Right ventricle myocardium superior (tissue), 1 donor: ENCODE results near the gene CTDSPL. TPM values are rescaled to one million over a fixed set of nuclear protein-coding genes. Genes with fewer than 3 reads are reported as not detected.

Experiments used
- ATAC-seq: fragments of 200-7000 bp; cut with Tn5 transposase; one replicate; pipeline ENCODE4 v1.9.1; 2020; ENCODE audit warnings: mild to moderate bottlenecking; ENCODE audit not compliant: poor library complexity
- DNase-seq: peaks from one replicate; pipeline ENCODE4 v3.0.0-alpha.2; 2020
- intact Hi-C: fragments of 100-400 bp; cut with DNase I; formaldehyde crosslinking; loops from one replicate; pipeline ENCODE4 v1.11.2; 2022
- total RNA-seq: library from RNA; stranded (reverse); fragmentation: NEBNext Ultra II Directional; extraction: Animal tissue kit (Norgen Biotek cat#: 25700); gene quantifications from one replicate; pipeline ENCODE4 v1.2.1, GENCODE V29; 2021
- donor health status: DM: no; HTN: yes; CAD: no; lungs with severe emphysema.

CTDSPL gene
- total RNA-seq, 1 donor from 2014 or later = 46.0 TPM

GRCh38 chr3:38002291-38002876 is 140.7 kb downstream of the CTDSPL start:
- intact Hi-C loops = no loop called here
- DNase-seq = no peak
- ATAC-seq = no peak

GRCh38 chr3:38002940-38003339 is 141.3 kb downstream of the CTDSPL start:
- intact Hi-C loops = no loop called here
- no peak for ATAC-seq
- no peak for DNase-seq

- ATAC-seq (peak; percentile 59), DNase-seq (peak; percentile 81)
- intact Hi-C loops = no loop called here
Measured at GRCh38 chr3:38003371-38003816, 141.7 kb downstream of the CTDSPL start.

GRCh38 chr3:38003817-38004414 is 142.2 kb downstream of the CTDSPL start:
- DNase-seq (peak; percentile 78), ATAC-seq (peak; percentile 42)
- intact Hi-C loops = no loop called here

- DNase-seq (peak; percentile 88), ATAC-seq (peak; percentile 76)
- intact Hi-C loops = no loop called here
Measured at GRCh38 chr3:38004415-38005075, 142.9 kb downstream of the CTDSPL start.

GRCh38 chr3:38005076-38006020 is 143.7 kb downstream of the CTDSPL start:
- ATAC-seq = peak; percentile 54
- intact Hi-C loops = no loop called here
- peak; percentile 88 for DNase-seq

GRCh38 chr3:38006031-38006430 is 144.4 kb downstream of the CTDSPL start:
- no peak for ATAC-seq
- intact Hi-C loops = no loop called here

GRCh38 chr3:38006445-38006995 is 144.8 kb downstream of the CTDSPL start:
- ATAC-seq = no peak
- DNase-seq = peak; percentile 45
- intact Hi-C loops = no loop called here

More at GRCh38 chr3:38006031-38006430, 144.4 kb downstream of the CTDSPL start:
- DNase-seq = no peak

GRCh38 chr3:38007754-38008090 is 146.0 kb downstream of the CTDSPL start:
- DNase-seq = no peak
- no peak for ATAC-seq
- intact Hi-C loops = no loop called here

GRCh38 chr3:38008191-38008701 is 146.6 kb downstream of the CTDSPL start:
- intact Hi-C loops = no loop called here
- ATAC-seq (no peak), DNase-seq (no peak)

- DNase-seq (no peak), ATAC-seq (no peak)
- intact Hi-C loops = no loop called here
Measured at GRCh38 chr3:38008971-38009580, 147.4 kb downstream of the CTDSPL start.

GRCh38 chr3:38009807-38010591 is 148.3 kb downstream of the CTDSPL start:
- intact Hi-C loops = no loop called here
- DNase-seq = no peak

GRCh38 chr3:38011111-38011510 is 149.4 kb downstream of the CTDSPL start:
- intact Hi-C loops = no loop called here
- DNase-seq = no peak
- no peak for ATAC-seq

More at GRCh38 chr3:38009807-38010591, 148.3 kb downstream of the CTDSPL start:
- no peak for ATAC-seq

- ATAC-seq (no peak), DNase-seq (no peak)
- intact Hi-C loops = no loop called here
Measured at GRCh38 chr3:38015485-38015884, 153.8 kb downstream of the CTDSPL start.

GRCh38 chr3:38015984-38016383 is 154.3 kb downstream of the CTDSPL start:
- no peak for ATAC-seq
- DNase-seq = no peak
- intact Hi-C loops = no loop called here

- intact Hi-C loops = no loop called here
- ATAC-seq (no peak), DNase-seq (no peak)
Measured at GRCh38 chr3:38016410-38016809, 154.7 kb downstream of the CTDSPL start.

- intact Hi-C loops = no loop called here
- ATAC-seq (no peak), DNase-seq (no peak)
Measured at GRCh38 chr3:38016847-38017444, 155.3 kb downstream of the CTDSPL start.
